K562 (cell line): ENCODE measurements around the gene VPS37D. TPM values are rescaled to one million over a fixed set of nuclear protein-coding genes. Genes with fewer than 3 reads are reported as not detected.

ENCODE experiments used
- ATAC-seq: fragments of 200-7000 bp; cut with Tn5 transposase; 3 replicates; pipeline ENCODE4 v1.9.1; 2020; ENCODE audit warnings: moderate library complexity
- BruUV-seq: library from RNA; stranded (reverse); fragments of 400-500 nt; replicated peaks from 2 replicates; lab custom pipeline; 2021; lab: Mats Ljungman, UMichigan
- CTCF ChIA-PET: fragments of 300-600 bp; formaldehyde crosslinking; extraction: SDS; loops from one replicate; lab custom pipeline; 2021; ENCODE audit warnings: low intra/inter-chr PET ratio; lab: Yijun Ruan, JAX
- POLR2A ChIA-PET: fragments of 300-600, 350-650 bp; sonication (Branson Sonifier 250); formaldehyde crosslinking; extraction: SDS; loops from one replicate; lab custom pipeline; 2021; ENCODE audit warnings: antibody characterized with exemption, inconsistent platforms; lab: Yijun Ruan, JAX
- DNase-seq, 4 experiments: peaks; one replicate each; pipeline versions ENCODE4 v3.0.0 to v3.0.0-alpha.2; 2011 to 2018; ENCODE audit warnings: low spot score in 3 of 4, mixed read lengths in 3 of 4; ENCODE audit errors: extremely low read depth in 1 of 4
- FAIRE-seq: peaks from 2 replicates; lab custom pipeline; 2011; peaks lifted over from hg19 to GRCh38; lab: Jason Lieb, UNC
- H2AFZ ChIP-seq: 2 replicates; pipeline ENCODE4 v1.6.0; 2011; ENCODE audit warnings: low read depth, low read length, control low read depth, inconsistent platforms
- H3K27ac ChIP-seq: fragments of 200-600 bp; 3 replicates; pipeline ENCODE4 v1.8.0; 2011; ENCODE audit warnings: low read depth, mild to moderate bottlenecking, control low read depth, inconsistent platforms, low read length, moderate library complexity, mixed read lengths; ENCODE audit errors: extremely low read depth
- H3K27me3 ChIP-seq, 2 experiments: fragments of 300-600 bp in 1 of 2; 2 replicates in 1 of 2; 3 replicates in 1 of 2; pipeline versions ENCODE4 v1.6.0 to v1.8.0; 2011; ENCODE audit warnings: inconsistent platforms in 2 of 2, low read length in 2 of 2, mild to moderate bottlenecking in 1 of 2, mixed read lengths in 1 of 2, moderate library complexity in 1 of 2; ENCODE audit not compliant: control insufficient read depth in 2 of 2, insufficient read depth in 2 of 2
- H3K36me3 ChIP-seq: fragments of 300-600 bp; 3 replicates; pipeline ENCODE4 v1.8.0; 2011; ENCODE audit warnings: mild to moderate bottlenecking, low read length, inconsistent platforms; ENCODE audit not compliant: control insufficient read depth, insufficient read depth
- H3K4me1 ChIP-seq, 2 experiments: fragments of 200-600 bp in 1 of 2; replicated peaks in 1 of 2; 2 replicates in 1 of 2; 3 replicates in 1 of 2; pipeline versions ENCODE4 v1.5.1 to v1.8.0; 2011; ENCODE audit warnings: inconsistent platforms in 2 of 2, low read length in 2 of 2, mild to moderate bottlenecking in 1 of 2, mixed read lengths in 1 of 2, moderate library complexity in 1 of 2; ENCODE audit not compliant: control insufficient read depth in 2 of 2, insufficient read depth in 2 of 2
- H3K4me2 ChIP-seq: 2 replicates; pipeline ENCODE4 v1.6.1; 2011; ENCODE audit warnings: low read length, control low read depth, inconsistent platforms, mixed read lengths; ENCODE audit not compliant: insufficient read depth
- H3K4me3 ChIP-seq: fragments of 200-600 bp; sonication (generic), shearing (Covaris generic); 2 replicates; pipeline ENCODE4 v1.5.1; 2016; ENCODE audit warnings: control low read depth, inconsistent platforms
- H3K79me2 ChIP-seq: fragments of 200-600 bp; 3 replicates; pipeline ENCODE4 v1.8.0; 2011; ENCODE audit warnings: low read length, inconsistent platforms; ENCODE audit not compliant: control insufficient read depth, insufficient read depth
- H3K9ac ChIP-seq, 2 experiments: 2 replicates each; pipeline versions ENCODE4 v1.6.0 to v1.6.1; 2011; ENCODE audit warnings: low read depth in 2 of 2, low read length in 2 of 2, control low read depth in 1 of 2, inconsistent platforms in 1 of 2, mild to moderate bottlenecking in 1 of 2, mixed read lengths in 1 of 2; ENCODE audit not compliant: insufficient read depth in 1 of 2
- H3K9me1 ChIP-seq: one replicate; pipeline ENCODE4 v1.6.0; 2011; ENCODE audit warnings: inconsistent platforms, mild to moderate bottlenecking, low read length, moderate library complexity; ENCODE audit not compliant: control insufficient read depth, insufficient read depth
- H3K9me3 ChIP-seq: replicated peaks from 2 replicates; pipeline ENCODE4 v1.5.1; 2011; ENCODE audit warnings: low read depth, low read length, inconsistent platforms; ENCODE audit not compliant: control insufficient read depth, insufficient read depth
- H4K20me1 ChIP-seq: replicated peaks from 2 replicates; pipeline ENCODE4 v1.6.1; 2011; ENCODE audit warnings: low read length, inconsistent platforms, mixed read lengths; ENCODE audit not compliant: control insufficient read depth, insufficient read depth
- ARID3A ChIP-seq: IDR thresholded peaks from 2 replicates; pipeline ENCODE4 v1.6.1; 2012; ENCODE audit warnings: low read depth, low read length, improper control_type of control experiment, borderline replicate concordance
- BRF2 ChIP-seq: IDR thresholded peaks from 3 replicates; pipeline ENCODE4 v1.6.1; 2011; ENCODE audit warnings: borderline replicate concordance, mild to moderate bottlenecking; ENCODE audit not compliant: insufficient read length, insufficient read depth
- CAMTA2 ChIP-seq: fragments of 250-450 bp; sonication (Bioruptor Pico); conservative IDR thresholded peaks from 2 replicates; pipeline ENCODE4 v1.5.1; 2022
- CBX8 ChIP-seq: fragments of 200-600 bp; sonication (generic); IDR thresholded peaks from 2 replicates; pipeline ENCODE4 v1.6.1; 2012; ENCODE audit warnings: borderline replicate concordance, mixed run types, low read depth, mild to moderate bottlenecking, moderate library complexity, mixed read lengths, low read length, control low read depth, inconsistent platforms; ENCODE audit not compliant: poor library complexity, severe bottlenecking; ENCODE audit errors: extremely low read depth
- ELK1 ChIP-seq: sonication (generic); formaldehyde crosslinking; IDR thresholded peaks from 2 replicates; pipeline ENCODE4 v1.8.1; 2022; ENCODE audit warnings: missing genetic modification reagents
- FOXA1 ChIP-seq: fragments of 450-650 bp; IDR thresholded peaks from 2 replicates; pipeline ENCODE4 v1.6.1; 2016; ENCODE audit warnings: mild to moderate bottlenecking, borderline replicate concordance
- NCOA2 ChIP-seq, 2 experiments: fragments of 450-650 bp; IDR thresholded peaks; 2 replicates each; pipeline ENCODE4 v1.6.1; 2018; ENCODE audit warnings: mild to moderate bottlenecking in 2 of 2, moderate library complexity in 1 of 2; ENCODE audit not compliant: partially characterized antibody in 2 of 2
- PATZ1 ChIP-seq: fragments of 250-450 bp; sonication (Bioruptor Pico); IDR thresholded peaks from 2 replicates; pipeline ENCODE4 v1.5.0; 2020; ENCODE audit warnings: mild to moderate bottlenecking, borderline replicate concordance
- PHF8 ChIP-seq: fragments of 200-600 bp; sonication (generic); IDR thresholded peaks from 2 replicates; pipeline ENCODE4 v1.6.1; 2012; ENCODE audit warnings: mixed run types, mild to moderate bottlenecking, inconsistent platforms, low read length, moderate library complexity, borderline replicate concordance
- ZFPM2 ChIP-seq: fragments of 250-450 bp; sonication (Bioruptor Pico); IDR thresholded peaks from 2 replicates; pipeline ENCODE4 v1.5.1; 2022; ENCODE audit warnings: mild to moderate bottlenecking
- ZNF212 ChIP-seq: fragments of 450-650 bp; formaldehyde crosslinking; IDR thresholded peaks from 2 replicates; pipeline ENCODE4 v1.4.0; 2020; ENCODE audit warnings: mild to moderate bottlenecking
- ZNF778 ChIP-seq: fragments of 450-650 bp; formaldehyde crosslinking; IDR thresholded peaks from 2 replicates; pipeline ENCODE4 v1.4.0; 2020; ENCODE audit warnings: mild to moderate bottlenecking, moderate library complexity
- ZSCAN29 ChIP-seq: fragments of 450-650 bp; IDR thresholded peaks from 2 replicates; pipeline ENCODE4 v1.6.1; 2017
- WGBS: fragments of 100-300 bp; shearing (Covaris generic); methylation state at CpG from one replicate; pipeline ENCODE4 v1.1.6; 2016; ENCODE audit warnings: low coverage, mixed read lengths; ENCODE audit not compliant: insufficient coverage; ENCODE audit errors: missing lambda C conversion rate; 5-methylcytosine and 5-hydroxymethylcytosine counted together
- in situ Hi-C: fragments of 300-500 bp; cut with MboI; formaldehyde crosslinking; loops from 4 replicates; pipeline ENCODE4 v1.15.0; 2018; ENCODE audit warnings: inconsistent platforms, mixed read lengths
- intact Hi-C: fragments of 100-400 bp; cut with micrococcal nuclease; formaldehyde crosslinking; loops from 2 replicates; pipeline ENCODE4 v1.14.2; 2022
- polyA plus RNA-seq, 8 experiments: library from polyadenylated mRNA; depleted of rRNA in 4 of 8; stranded (reverse) in 5 of 8; unstranded in 3 of 8; fragments of >200 nt; fragmentation: Nextera tagmentation in 2 of 8; fragmentation: Illumina TruSeq in 1 of 8; extraction: Ambion mirVana in 2 of 8; extraction: Trizol in 1 of 8; gene quantifications; 2 replicates each; pipeline versions ENCODE4 v1.2.1 to v1.2.3, GENCODE V29; 2011 to 2014; ENCODE audit warnings: inconsistent platforms in 1 of 8, missing spikeins in 1 of 8
- total RNA-seq, 7 experiments: library from RNA; depleted of rRNA in 6 of 7; stranded (reverse); fragments of >200 nt in 6 of 7; fragmentation: Illumina TruSeq in 2 of 7; extraction: Trizol in 2 of 7; gene quantifications; 2 replicates each; pipeline versions ENCODE4 v1.2.1 to v1.2.3, GENCODE V29; 2011 to 2021; ENCODE audit warnings: low replicate concordance in 1 of 7
- TF ChIP-seq, protein P1 (sequence below): sonication (generic); formaldehyde crosslinking; IDR thresholded peaks from 2 replicates; pipeline ENCODE4 v1.8.1; 2023; ENCODE audit warnings: mild to moderate bottlenecking, missing genetic modification reagents, moderate library complexity

VPS37D gene
- total and polyA plus RNA-seq, 9 of the 15 experiments (the other 6 are each of a cell fraction or from before 2014, with no cell fraction given) = 0.25 to 2.3 (median 1.0) TPM; not detected in 3

DNA sequence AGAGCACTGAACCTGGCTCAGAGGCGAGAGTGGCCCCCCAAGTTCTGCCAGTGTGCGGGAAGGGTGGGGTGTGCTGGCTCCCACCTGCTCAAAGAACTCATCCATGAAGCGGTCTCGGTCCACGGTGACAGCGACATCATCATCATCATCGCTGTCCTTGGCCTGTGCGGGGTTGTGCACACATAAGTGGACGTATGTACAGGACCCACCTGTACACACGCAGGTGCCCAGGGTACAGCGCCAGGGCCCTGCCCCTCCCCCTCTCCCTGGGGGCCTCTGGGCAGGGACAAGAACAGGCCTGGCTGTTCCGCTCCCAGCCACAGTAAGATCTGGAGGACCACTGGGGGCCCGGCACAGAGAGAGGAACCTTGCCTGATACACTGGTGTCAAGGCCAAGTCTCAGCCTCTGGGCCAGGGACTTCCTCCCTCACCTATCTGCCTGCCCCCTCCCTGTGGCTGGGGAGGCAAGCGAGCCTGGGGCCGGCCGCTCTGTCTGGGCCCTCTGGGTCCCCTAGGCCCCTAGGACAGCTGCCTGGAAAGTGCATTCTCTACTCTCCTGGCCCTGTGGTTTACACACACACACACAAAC, 41.4 kb downstream of the VPS37D start:
- ChIA-PET POLR2A (interaction anchor here (1.6 kb wide), 1 partner anchor 10 kb away, joined by 3 read pairs; no protein-coding TSS in a partner anchor), CTCF (no interaction called here)
- Histone ChIP-seq H3K9me3 (no peaks in the 10 kb centered on the region), H3K9ac (no peak overlapping the region), H3K79me2 (no peaks in the 10 kb centered on the region), H3K27me3 (no peaks in the 10 kb centered on the region), H2AFZ (no peak overlapping the region), H3K9me1 (no peaks in the 10 kb centered on the region), H3K27ac (no peak overlapping the region), H4K20me1 (peaks cover 27% of the 10 kb centered on the region), H3K4me1 (peaks cover 14 to 49% of the 10 kb centered on the region in 2 experiments; a peak in 4 of 5 replicates), H3K4me2 (no peak overlapping the region), H3K4me3 (no peak overlapping the region), H3K36me3 (peaks cover 8% of the 10 kb centered on the region; the same call in 2 of the 3 replicates)
- DNase-seq (no peak), FAIRE-seq (no peak), ATAC-seq (peak; percentile 7; the same call in 1 of the 3 replicates)
- 81% methylated on average over 16 of the region's 16 CpGs for WGBS
- no TSS peak for BruUV-seq
- in situ Hi-C loops (no loop called here), intact Hi-C loops (no loop called here)
- TF ChIP-seq ELK1 (CRISPR knock-in tag) = no peak
- no peak for TF ChIP-seq NCOA2 (IDR thresholded peaks at IDR 0.05; ENCODE audit: partially characterized antibody in 2 of 2)
- no peak for TF ChIP-seq ZNF212 (CRISPR knock-in tag)
- TF ChIP-seq CAMTA2 (CRISPR knock-in tag) = no peak
- no peak for TF ChIP-seq FOXA1
- TF ChIP-seq PHF8 = no peak
- TF ChIP-seq CBX8 = no peak
- TF ChIP-seq BRF2 = no peak
- TF ChIP-seq, protein P1, sequence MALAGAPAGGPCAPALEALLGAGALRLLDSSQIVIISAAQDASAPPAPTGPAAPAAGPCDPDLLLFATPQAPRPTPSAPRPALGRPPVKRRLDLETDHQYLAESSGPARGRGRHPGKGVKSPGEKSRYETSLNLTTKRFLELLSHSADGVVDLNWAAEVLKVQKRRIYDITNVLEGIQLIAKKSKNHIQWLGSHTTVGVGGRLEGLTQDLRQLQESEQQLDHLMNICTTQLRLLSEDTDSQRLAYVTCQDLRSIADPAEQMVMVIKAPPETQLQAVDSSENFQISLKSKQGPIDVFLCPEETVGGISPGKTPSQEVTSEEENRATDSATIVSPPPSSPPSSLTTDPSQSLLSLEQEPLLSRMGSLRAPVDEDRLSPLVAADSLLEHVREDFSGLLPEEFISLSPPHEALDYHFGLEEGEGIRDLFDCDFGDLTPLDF (CRISPR knock-in tag) = no peak
- no peak for TF ChIP-seq ZNF778 (CRISPR knock-in tag)
- no peak for TF ChIP-seq PATZ1
- no peak for TF ChIP-seq ZSCAN29
- no peak for TF ChIP-seq ARID3A
- no peak for TF ChIP-seq ZFPM2 (CRISPR knock-in tag)
